ENCODE results near the gene PTPRM. TPM values are rescaled to one million over a fixed set of nuclear protein-coding genes. Genes with fewer than 3 reads are reported as not detected.

Gene PTPRM
- polyA plus RNA-seq, 1 donor from 2014 or later = 126 TPM

DNA sequence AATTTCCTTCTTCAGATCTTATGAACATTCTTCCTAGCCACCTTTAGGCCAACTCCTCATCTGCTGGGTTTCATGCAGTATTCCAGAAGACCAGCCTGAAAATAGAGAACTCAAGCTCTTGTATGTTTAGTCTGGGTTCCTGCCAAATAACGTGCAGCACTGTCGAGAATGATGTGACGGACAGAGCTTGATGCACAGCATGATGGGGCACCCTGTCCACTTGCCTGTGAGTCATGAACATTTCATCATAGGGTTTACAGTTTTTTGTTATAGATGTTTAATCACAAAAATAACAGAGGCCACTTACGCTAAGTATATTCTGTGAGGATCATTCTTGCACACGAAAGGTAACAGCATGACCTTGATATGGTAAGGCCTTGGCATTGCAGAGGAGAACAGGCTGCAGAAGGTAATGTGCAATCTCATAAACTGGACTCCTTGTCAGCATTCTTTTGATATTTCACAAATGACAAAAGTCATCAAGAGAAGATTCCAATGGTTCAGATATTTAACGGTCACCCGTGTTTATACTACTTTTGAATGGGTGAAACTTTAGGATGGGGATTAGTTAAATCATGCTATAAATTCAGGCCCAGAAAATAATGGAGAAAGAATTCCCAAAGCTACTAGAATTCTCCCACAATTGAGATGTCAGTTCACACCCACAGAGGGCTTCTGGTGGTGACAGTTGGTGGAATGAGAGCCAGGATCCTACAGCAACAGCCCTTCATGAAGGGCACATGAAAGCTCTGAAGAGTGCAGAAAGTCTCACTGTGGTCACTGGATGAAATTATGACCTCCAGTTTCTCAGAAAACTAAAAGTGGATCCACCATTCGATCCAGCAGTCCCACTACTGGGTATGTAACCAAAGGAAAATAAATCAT lies 646.0 kb downstream of the PTPRM start:
- Histone ChIP-seq H3K27me3 (ENCODE audit: insufficient read depth, low read depth, low read length) (no peaks in the 10 kb centered on the region), H3F3A (ENCODE audit: insufficient read depth, low read length, poor library complexity, severe bottlenecking) (no peaks in the 10 kb centered on the region), H3K9me2 (ENCODE audit: insufficient read depth, low read length) (no peaks in the 10 kb centered on the region), H3K4me3 (ENCODE audit: low read length) (no peak overlapping the region), H3K79me2 (replicated peaks; ENCODE audit: insufficient read depth, low read length) (no peaks in the 10 kb centered on the region), H3K4me2 (ENCODE audit: low read length) (no peak overlapping the region), H3K9ac (ENCODE audit: low read length) (no peak overlapping the region), H3K27ac (ENCODE audit: low read length) (no peak overlapping the region), H2AFZ (ENCODE audit: low read depth, low read length) (no peak overlapping the region), H3K9me3 (ENCODE audit: low read length) (no peaks in the 10 kb centered on the region), H3K36me3 (ENCODE audit: insufficient read depth, low read length) (no peaks in the 10 kb centered on the region), H4K20me1 (ENCODE audit: insufficient read depth) (no peaks in the 10 kb centered on the region)
- TF ChIP-seq SMC3 (conservative IDR thresholded peaks at IDR 0.05; ENCODE audit: poor library complexity) (no peak), EZH2 (IDR thresholded peaks at IDR 0.05; ENCODE audit: borderline replicate concordance, insufficient read depth, low read length, poor library complexity, severe bottlenecking) (no peak), MXI1 (conservative IDR thresholded peaks at IDR 0.05; ENCODE audit: poor library complexity, severe bottlenecking) (no peak), EP300 (conservative IDR thresholded peaks at IDR 0.05; ENCODE audit: poor library complexity, severe bottlenecking) (no peak), TAF1 (IDR thresholded peaks at IDR 0.05; ENCODE audit: low read depth) (no peak), POLR2AphosphoS5 (IDR thresholded peaks at IDR 0.05) (no peak), RAD21 (conservative IDR thresholded peaks at IDR 0.05) (no peak)
- TF ChIP-seq, protein P1, sequence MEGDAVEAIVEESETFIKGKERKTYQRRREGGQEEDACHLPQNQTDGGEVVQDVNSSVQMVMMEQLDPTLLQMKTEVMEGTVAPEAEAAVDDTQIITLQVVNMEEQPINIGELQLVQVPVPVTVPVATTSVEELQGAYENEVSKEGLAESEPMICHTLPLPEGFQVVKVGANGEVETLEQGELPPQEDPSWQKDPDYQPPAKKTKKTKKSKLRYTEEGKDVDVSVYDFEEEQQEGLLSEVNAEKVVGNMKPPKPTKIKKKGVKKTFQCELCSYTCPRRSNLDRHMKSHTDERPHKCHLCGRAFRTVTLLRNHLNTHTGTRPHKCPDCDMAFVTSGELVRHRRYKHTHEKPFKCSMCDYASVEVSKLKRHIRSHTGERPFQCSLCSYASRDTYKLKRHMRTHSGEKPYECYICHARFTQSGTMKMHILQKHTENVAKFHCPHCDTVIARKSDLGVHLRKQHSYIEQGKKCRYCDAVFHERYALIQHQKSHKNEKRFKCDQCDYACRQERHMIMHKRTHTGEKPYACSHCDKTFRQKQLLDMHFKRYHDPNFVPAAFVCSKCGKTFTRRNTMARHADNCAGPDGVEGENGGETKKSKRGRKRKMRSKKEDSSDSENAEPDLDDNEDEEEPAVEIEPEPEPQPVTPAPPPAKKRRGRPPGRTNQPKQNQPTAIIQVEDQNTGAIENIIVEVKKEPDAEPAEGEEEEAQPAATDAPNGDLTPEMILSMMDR (IDR thresholded peaks at IDR 0.05; ENCODE audit: poor library complexity, severe bottlenecking) = no peak
- TF ChIP-seq, protein P2, sequence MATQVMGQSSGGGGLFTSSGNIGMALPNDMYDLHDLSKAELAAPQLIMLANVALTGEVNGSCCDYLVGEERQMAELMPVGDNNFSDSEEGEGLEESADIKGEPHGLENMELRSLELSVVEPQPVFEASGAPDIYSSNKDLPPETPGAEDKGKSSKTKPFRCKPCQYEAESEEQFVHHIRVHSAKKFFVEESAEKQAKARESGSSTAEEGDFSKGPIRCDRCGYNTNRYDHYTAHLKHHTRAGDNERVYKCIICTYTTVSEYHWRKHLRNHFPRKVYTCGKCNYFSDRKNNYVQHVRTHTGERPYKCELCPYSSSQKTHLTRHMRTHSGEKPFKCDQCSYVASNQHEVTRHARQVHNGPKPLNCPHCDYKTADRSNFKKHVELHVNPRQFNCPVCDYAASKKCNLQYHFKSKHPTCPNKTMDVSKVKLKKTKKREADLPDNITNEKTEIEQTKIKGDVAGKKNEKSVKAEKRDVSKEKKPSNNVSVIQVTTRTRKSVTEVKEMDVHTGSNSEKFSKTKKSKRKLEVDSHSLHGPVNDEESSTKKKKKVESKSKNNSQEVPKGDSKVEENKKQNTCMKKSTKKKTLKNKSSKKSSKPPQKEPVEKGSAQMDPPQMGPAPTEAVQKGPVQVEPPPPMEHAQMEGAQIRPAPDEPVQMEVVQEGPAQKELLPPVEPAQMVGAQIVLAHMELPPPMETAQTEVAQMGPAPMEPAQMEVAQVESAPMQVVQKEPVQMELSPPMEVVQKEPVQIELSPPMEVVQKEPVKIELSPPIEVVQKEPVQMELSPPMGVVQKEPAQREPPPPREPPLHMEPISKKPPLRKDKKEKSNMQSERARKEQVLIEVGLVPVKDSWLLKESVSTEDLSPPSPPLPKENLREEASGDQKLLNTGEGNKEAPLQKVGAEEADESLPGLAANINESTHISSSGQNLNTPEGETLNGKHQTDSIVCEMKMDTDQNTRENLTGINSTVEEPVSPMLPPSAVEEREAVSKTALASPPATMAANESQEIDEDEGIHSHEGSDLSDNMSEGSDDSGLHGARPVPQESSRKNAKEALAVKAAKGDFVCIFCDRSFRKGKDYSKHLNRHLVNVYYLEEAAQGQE (IDR thresholded peaks at IDR 0.05; ENCODE audit: borderline replicate concordance) = no peak

DNA sequence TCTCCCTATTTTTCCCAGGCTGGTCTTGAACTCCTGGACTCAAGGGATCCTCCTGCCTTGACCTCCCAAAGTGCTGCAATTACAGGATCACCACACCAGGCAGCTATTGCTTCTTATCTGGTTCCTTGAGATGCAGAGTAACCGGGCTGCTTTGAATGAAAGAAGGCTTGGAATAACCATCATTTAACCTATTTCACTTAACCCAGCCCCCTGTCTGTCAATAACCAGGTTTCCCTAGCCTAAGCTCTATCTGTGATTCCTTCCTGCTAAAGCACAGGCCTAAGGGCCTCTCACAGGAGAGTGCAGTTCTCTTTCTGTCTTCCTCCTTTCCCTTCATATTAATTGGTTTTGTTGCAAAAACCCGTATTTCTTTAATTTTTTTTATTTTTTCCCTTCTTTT lies 648.6 kb downstream of the PTPRM start:
- Histone ChIP-seq H2AFZ (ENCODE audit: low read depth, low read length) (no peak overlapping the region), H3K9me2 (ENCODE audit: insufficient read depth, low read length) (no peaks in the 10 kb centered on the region), H3K4me3 (ENCODE audit: low read length) (no peak overlapping the region), H3K4me2 (ENCODE audit: low read length) (no peak overlapping the region), H3K9me3 (ENCODE audit: low read length) (no peaks in the 10 kb centered on the region), H3K27me3 (ENCODE audit: insufficient read depth, low read depth, low read length) (no peaks in the 10 kb centered on the region), H4K20me1 (ENCODE audit: insufficient read depth) (no peaks in the 10 kb centered on the region), H3K9ac (ENCODE audit: low read length) (no peak overlapping the region), H3F3A (ENCODE audit: insufficient read depth, low read length, poor library complexity, severe bottlenecking) (no peaks in the 10 kb centered on the region), H3K79me2 (replicated peaks; ENCODE audit: insufficient read depth, low read length) (no peaks in the 10 kb centered on the region), H3K27ac (ENCODE audit: low read length) (no peak overlapping the region), H3K36me3 (ENCODE audit: insufficient read depth, low read length) (no peaks in the 10 kb centered on the region)
- TF ChIP-seq MXI1 (conservative IDR thresholded peaks at IDR 0.05; ENCODE audit: poor library complexity, severe bottlenecking) (no peak), RAD21 (conservative IDR thresholded peaks at IDR 0.05) (no peak), TAF1 (IDR thresholded peaks at IDR 0.05; ENCODE audit: low read depth) (no peak), POLR2AphosphoS5 (IDR thresholded peaks at IDR 0.05) (no peak)
